ENCODE data around the gene TMEM107.
A peak's percentile ranks its signal among the peaks of the same experiment; 100 is the strongest.
"Not testable (repeated sequence)": the region's sequence is repeated elsewhere in the genome, so short reads cannot be mapped to it uniquely, and the experiment has no call there.

TMEM107 gene

GRCh38 chr17:8189711-8190477, 13.7 kb upstream of the TMEM107 start, which contains the start of gene BORCS6:
TSS of gene BORCS6 (minus strand) at chr17:8190180. CDS start at chr17:8190140, 40 bp downstream.
- DNase-seq (ENCODE audit: low spot score), result peak; percentile 98

- DNase-seq (ENCODE audit: low spot score), result peak; percentile 24
Observed at GRCh38 chr17:8189041-8189710, 13.0 kb upstream of the TMEM107 start.

GRCh38 chr17:8188263-8188839, 12.2 kb upstream of the TMEM107 start:
- DNase-seq (ENCODE audit: low spot score), result peak; percentile 8

GRCh38 chr17:8187517-8188262, 11.5 kb upstream of the TMEM107 start:
- DNase-seq (ENCODE audit: low spot score), result peak; percentile 97

GRCh38 chr17:8186787-8187516, 10.8 kb upstream of the TMEM107 start:
- peak; percentile 93 for DNase-seq (ENCODE audit: low spot score)

GRCh38 chr17:8186446-8186786, 10.2 kb upstream of the TMEM107 start:
- no peak for DNase-seq (ENCODE audit: low spot score)

GRCh38 chr17:8185582-8186445, 9.6 kb upstream of the TMEM107 start:
- peak; percentile 86 for DNase-seq (ENCODE audit: low spot score)

- no peak for DNase-seq (ENCODE audit: low spot score)
Observed at GRCh38 chr17:8176998-8177731, 985 bp upstream of the TMEM107 start.

- no peak for DNase-seq (ENCODE audit: low spot score)
Observed at GRCh38 chr17:8175795-8176196, 384 bp downstream of the TMEM107 start.

- DNase-seq (ENCODE audit: low spot score), result no peak
Observed at GRCh38 chr17:8173871-8174322, 2.3 kb downstream of the TMEM107 start.

- DNase-seq (ENCODE audit: low spot score), result peak; percentile 90
Observed at GRCh38 chr17:8173056-8173870, 2.9 kb downstream of the TMEM107 start.

- DNase-seq (ENCODE audit: low spot score), result not testable (repeated sequence)
Observed at GRCh38 chr17:8170186-8170585, 6.0 kb downstream of the TMEM107 start.

- DNase-seq (ENCODE audit: low spot score), result no peak
Observed at GRCh38 chr17:8167526-8167925, 8.7 kb downstream of the TMEM107 start.

- DNase-seq (ENCODE audit: low spot score), result no peak
Observed at GRCh38 chr17:8166731-8167130, 9.4 kb downstream of the TMEM107 start.

GRCh38 chr17:8164815-8165131, 11.4 kb downstream of the TMEM107 start:
- no peak for DNase-seq (ENCODE audit: low spot score)

GRCh38 chr17:8163978-8164814, 12.0 kb downstream of the TMEM107 start:
- peak; percentile 50 for DNase-seq (ENCODE audit: low spot score)

GRCh38 chr17:8162997-8163977, 12.9 kb downstream of the TMEM107 start:
- DNase-seq (ENCODE audit: low spot score), result no peak

All from hematopoietic multipotent progenitor cell treated with erythropoietin and hydrocortisone succinate and interleukin-3 and kit ligand, for 17 days (in vitro differentiated cells).